Right lobe of liver (tissue), 6 donors: ENCODE results near the gene CIAO2B. TPM values are rescaled to one million over a fixed set of nuclear protein-coding genes. Genes with fewer than 3 reads are reported as not detected.
"Not testable (repeated sequence)": the region's sequence is repeated elsewhere in the genome, so short reads cannot be mapped to it uniquely, and the experiment has no call there.

ENCODE experiments used
- ATAC-seq, 4 donors: fragments of 200-7000 bp; cut with Tn5 transposase; one replicate each; pipeline ENCODE4 v1.9.1; 2020; ENCODE audit warnings: mild to moderate bottlenecking in 4 of 4, moderate library complexity in 4 of 4
- DNase-seq, 3 donors: peaks; one replicate each; pipeline ENCODE4 v3.0.0-alpha.2; 2020
- H3K27ac ChIP-seq, 3 donors: fragments of 200-600 bp; one replicate each; pipeline ENCODE4 v1.8.0; 2022
- H3K27me3 ChIP-seq, 2 donors: fragments of 200-600 bp; one replicate each; pipeline ENCODE4 v1.8.0; 2022
- H3K36me3 ChIP-seq, 4 donors: fragments of 200-600 bp; sonication (generic) in 1 of 4; one replicate each; pipeline versions ENCODE4 v1.5.1 to v1.8.0; 2017 to 2022; ENCODE audit warnings: control low read depth in 1 of 4
- H3K4me1 ChIP-seq, 4 donors: fragments of 200-600 bp; sonication (generic) in 1 of 4; one replicate each; pipeline versions ENCODE4 v1.5.1 to v1.8.0; 2017 to 2022; ENCODE audit warnings: control low read depth in 1 of 4
- H3K4me3 ChIP-seq, 3 donors: fragments of 200-600 bp; one replicate each; pipeline ENCODE4 v1.8.0; 2022
- H3K9me3 ChIP-seq, 4 donors: fragments of 200-600 bp; sonication (generic) in 1 of 4; one replicate each; pipeline versions ENCODE4 v1.5.1 to v1.8.0; 2017 to 2022; ENCODE audit warnings: control low read depth in 1 of 4
- CTCF ChIP-seq, 4 donors: fragments of 200-600 bp in 3 of 4; fragments of 450-650 bp in 1 of 4; IDR thresholded peaks; one replicate each; pipeline versions ENCODE4 v1.5.1 to v1.8.0; 2016 to 2022; ENCODE audit warnings: antibody characterized with exemption in 4 of 4, mild to moderate bottlenecking in 2 of 4
- POLR2A ChIP-seq: fragments of 450-650 bp; IDR thresholded peaks from one replicate; pipeline ENCODE4 v1.6.1; 2017; ENCODE audit warnings: antibody characterized with exemption, mild to moderate bottlenecking
- WGBS: methylation state at CpG from one replicate; pipeline ENCODE4 v1.1.6; 2018; ENCODE audit warnings: low coverage, low lambda C conversion rate; ENCODE audit not compliant: insufficient coverage; ENCODE audit errors: missing lambda C conversion rate; 5-methylcytosine and 5-hydroxymethylcytosine counted together
- intact Hi-C, 2 donors: fragments of 100-400 bp; cut with DNase I; formaldehyde crosslinking; loops; one replicate each; pipeline versions ENCODE4 v1.11.2 to v1.14.1; 2022
- total RNA-seq, 6 experiments: library from RNA; depleted of rRNA in 2 of 6; stranded (reverse); fragments of >200 nt in 2 of 6; fragmentation: NEBNext Ultra II Directional in 3 of 6; extraction: Animal tissue kit (Norgen Biotek cat#: 25700) in 3 of 6; gene quantifications; one replicate each; pipeline versions ENCODE4 v1.1.0 to v1.2.4, GENCODE V29; 2016 to 2023
- donor health status: DM: no; HTN: yes; CAD: no.
- donor health status: DM: no; HTN: no; CAD: no.
- donor health status: DM: no; HTN: no; CAD: no.
- donor health status: DM: no; HTN: yes; CAD: no.
- donor health status: DM: no; HTN: yes; CAD: no.

The CIAO2B gene
- total RNA-seq, 6 experiments from 2014 or later = 40.6 to 111 (median 47.4) TPM

- Histone ChIP-seq H3K27ac (no peak overlapping the region), H3K9me3 (no peaks in the 10 kb centered on the region), H3K27me3 (no peaks in the 10 kb centered on the region), H3K4me3 (no peak overlapping the region), H3K36me3 (peaks cover 4 to 25% (median 14%) of the 10 kb centered on the region in 4 donors), H3K4me1 (peaks cover 0 to 23% (median 11%) of the 10 kb centered on the region in 4 donors)
- intact Hi-C loops = no loop called here
- ATAC-seq = no peak
- DNase-seq = no peak
- WGBS = 67% methylated on average over 7 of the region's 7 CpGs
- no peak for TF ChIP-seq POLR2A
- TF ChIP-seq CTCF (IDR thresholded peaks at IDR 0.05) = no peak
Measured at GRCh38 chr16:66946541-66946940, 12.3 kb upstream of the CIAO2B start.

DNA sequence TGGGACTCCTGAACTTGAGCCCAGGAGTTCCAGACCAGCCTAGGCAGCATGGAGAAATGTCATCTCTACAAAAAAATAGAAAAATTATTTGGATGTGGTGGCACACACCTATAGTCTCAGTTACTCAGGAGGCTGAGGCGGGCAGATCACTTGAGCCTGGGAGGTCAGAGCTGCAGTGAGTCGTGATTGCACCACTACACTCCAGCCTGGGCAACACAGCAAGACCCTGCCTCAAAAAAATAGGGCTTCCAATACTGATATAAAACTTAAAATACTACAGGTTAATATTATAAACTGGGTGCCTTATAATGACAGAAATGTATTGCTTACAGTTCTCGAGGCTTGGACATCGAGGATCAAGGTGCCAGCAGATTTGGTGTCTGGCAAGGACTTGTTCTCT, 11.7 kb upstream of the CIAO2B start:
- no peaks in the 10 kb centered on the region for H3K9me3 ChIP-seq
- TF ChIP-seq POLR2A = no peak
- no peak for TF ChIP-seq CTCF (IDR thresholded peaks at IDR 0.05)
- H3K27ac ChIP-seq = peak overlapping the region in 1 of 3 donors; percentile 4
- H3K4me1 ChIP-seq = peaks cover 0 to 23% (median 11%) of the 10 kb centered on the region in 4 donors
- DNase-seq (no peak), ATAC-seq (no peak)
- H3K4me3 ChIP-seq = no peak overlapping the region
- H3K27me3 ChIP-seq = no peaks in the 10 kb centered on the region
- intact Hi-C loops = no loop called here
- H3K36me3 ChIP-seq = peaks cover 5 to 31% (median 19%) of the 10 kb centered on the region in 4 donors
- WGBS = 56% methylated on average over 4 of the region's 4 CpGs

DNA sequence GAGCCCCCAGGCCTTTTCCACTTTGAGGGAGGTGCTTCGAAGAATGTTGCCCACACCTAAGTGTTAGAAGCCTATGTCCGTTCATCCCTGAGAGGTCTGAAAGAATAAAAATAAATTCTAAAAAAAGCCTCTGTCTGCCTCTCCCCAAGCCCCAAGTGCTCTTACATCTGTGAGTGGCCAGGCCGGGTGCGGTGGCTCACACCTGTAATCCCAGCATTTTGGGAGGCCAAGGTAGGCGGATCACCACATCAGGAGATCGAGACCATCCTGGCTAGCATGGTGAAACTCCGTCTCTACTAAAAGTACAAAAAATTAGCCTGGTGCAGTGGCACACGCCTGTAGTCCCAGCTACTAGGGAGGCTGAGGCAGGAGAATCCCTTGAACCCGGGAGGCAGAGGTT, 10.8 kb upstream of the CIAO2B start:
- WGBS = 65% methylated on average over 9 of the region's 9 CpGs
- not testable (repeated sequence) for ATAC-seq
- intact Hi-C loops = loop anchor here in 1 of 2 donors (5.0 kb wide), 1 partner anchor 48 kb away; no protein-coding TSS in a partner anchor

GRCh38 chr16:66944054-66944441, 9.8 kb upstream of the CIAO2B start:
- no peaks in the 10 kb centered on the region for H3K9me3 ChIP-seq
- DNase-seq = no peak
- no peak overlapping the region for H3K4me3 ChIP-seq
- ATAC-seq = no peak
- 81% methylated on average over 5 of the region's 5 CpGs for WGBS
- H3K4me1 ChIP-seq = peaks cover 0 to 23% (median 9%) of the 10 kb centered on the region in 4 donors
- H3K27me3 ChIP-seq = no peaks in the 10 kb centered on the region
- H3K27ac ChIP-seq = no peak overlapping the region
- H3K36me3 ChIP-seq = peaks cover 9 to 49% (median 30%) of the 10 kb centered on the region in 4 donors
- intact Hi-C loops = loop anchor here in 1 of 2 donors (5.0 kb wide), 1 partner anchor 47 kb away; no protein-coding TSS in a partner anchor
- TF ChIP-seq POLR2A = no peak

More for the DNA sequence above, 10.8 kb upstream of the CIAO2B start:
- H3K9me3 ChIP-seq, H3K27me3 ChIP-seq, H3K4me3 ChIP-seq, DNase-seq: not testable (repeated sequence)
- peaks cover 8 to 40% (median 26%) of the 10 kb centered on the region in 4 donors for H3K36me3 ChIP-seq
- peaks cover 0 to 21% (median 9%) of the 10 kb centered on the region in 4 donors for H3K4me1 ChIP-seq
- H3K27ac ChIP-seq = peak overlapping the region in 1 of 3 donors; percentile 4

DNA sequence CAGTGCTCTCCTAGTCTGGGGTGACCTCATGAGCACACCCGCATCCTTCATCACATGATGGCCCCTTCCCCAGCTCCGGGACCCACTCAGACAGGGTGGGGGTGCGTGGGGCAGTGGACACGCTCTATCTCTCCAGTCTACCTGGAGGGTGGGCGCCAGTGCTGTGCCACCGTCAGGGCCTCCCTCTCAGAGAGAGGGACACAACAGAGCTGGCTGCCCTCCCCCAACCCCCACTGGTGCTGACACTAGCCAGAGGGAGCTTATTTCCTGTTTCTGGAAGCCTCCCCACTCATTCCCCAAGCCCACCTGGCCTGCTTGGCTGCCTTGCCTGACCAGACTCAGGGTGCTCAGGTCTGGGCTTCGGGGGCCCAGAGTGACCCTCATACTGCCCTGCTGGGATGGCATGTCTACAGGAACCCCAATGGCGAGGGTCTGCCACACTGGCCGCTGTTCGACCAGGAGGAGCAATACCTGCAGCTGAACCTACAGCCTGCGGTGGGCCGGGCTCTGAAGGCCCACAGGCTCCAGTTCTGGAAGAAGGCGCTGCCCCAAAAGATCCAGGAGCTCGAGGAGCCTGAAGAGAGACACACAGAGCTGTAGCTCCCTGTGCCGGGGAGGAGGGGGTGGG, 9.3 kb upstream of the CIAO2B start:
- peaks cover 0 to 23% (median 9%) of the 10 kb centered on the region in 4 donors for H3K4me1 ChIP-seq

More for the DNA sequence above, 9.3 kb upstream of the CIAO2B start:
- no peak overlapping the region for H3K27ac ChIP-seq
- no peak overlapping the region for H3K4me3 ChIP-seq
- ATAC-seq (no peak), DNase-seq (no peak)
- intact Hi-C loops = loop anchor here in 1 of 2 donors (5.0 kb wide), 1 partner anchor 46 kb away; no protein-coding TSS in a partner anchor
- TF ChIP-seq CTCF (IDR thresholded peaks at IDR 0.05) (no peak), POLR2A (no peak)
- WGBS = 80% methylated on average over 1 of the region's 15 CpGs
- H3K27me3 ChIP-seq = no peaks in the 10 kb centered on the region
- H3K36me3 ChIP-seq = peaks cover 9 to 53% (median 33%) of the 10 kb centered on the region in 4 donors
- H3K9me3 ChIP-seq = no peaks in the 10 kb centered on the region
